Stimulated activated naive CD4-positive, alpha-beta T cell treated with Interleukin-2 at 50 U/mL for 16 hours (primary cell): Measurements from ENCODE around the gene RFNG.

ENCODE experiments used
- DNase-seq: peaks from one replicate; lab custom pipeline; 2025; lab: John Stamatoyannopoulos, UW

Gene RFNG

GRCh38 chr17:81999976-82000802 is 51.4 kb downstream of the RFNG start:
- no peak for DNase-seq

GRCh38 chr17:81999587-81999975 is 52.0 kb downstream of the RFNG start:
- DNase-seq: no peak

GRCh38 chr17:81998691-81999438 is 52.7 kb downstream of the RFNG start:
- DNase-seq: no peak

GRCh38 chr17:81998212-81998611 is 53.4 kb downstream of the RFNG start:
- DNase-seq: no peak
